NOMO-1 treated with dmso at 0.1 percent for 144 hours (cell line): Measurements from ENCODE around the gene CHAF1A.

ENCODE experiments used
- DNase-seq: peaks from one replicate; lab custom pipeline; 2025; ENCODE audit not compliant: unreplicated experiment; lab: John Stamatoyannopoulos, UW

CHAF1A gene

DNA sequence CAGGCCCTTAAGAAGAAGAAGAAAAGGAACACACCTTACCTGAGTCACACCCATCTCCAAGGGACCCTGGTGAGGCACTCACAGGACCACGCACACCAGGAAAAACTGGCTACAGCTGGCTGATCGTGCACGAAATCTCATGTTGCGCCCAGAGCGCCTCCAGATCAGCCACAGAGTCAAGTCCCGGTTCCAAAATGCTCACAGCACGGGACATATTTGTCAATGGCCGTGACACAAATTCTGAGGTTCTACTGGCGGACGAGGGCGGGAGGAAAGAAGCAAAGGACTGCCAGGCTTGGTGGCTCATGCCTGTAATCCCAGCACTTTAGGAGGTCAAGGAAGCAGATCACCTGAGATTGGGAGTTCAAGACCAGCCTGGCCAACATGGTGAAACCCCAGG, 23.6 kb upstream of the CHAF1A start:
- no peak for DNase-seq

DNA sequence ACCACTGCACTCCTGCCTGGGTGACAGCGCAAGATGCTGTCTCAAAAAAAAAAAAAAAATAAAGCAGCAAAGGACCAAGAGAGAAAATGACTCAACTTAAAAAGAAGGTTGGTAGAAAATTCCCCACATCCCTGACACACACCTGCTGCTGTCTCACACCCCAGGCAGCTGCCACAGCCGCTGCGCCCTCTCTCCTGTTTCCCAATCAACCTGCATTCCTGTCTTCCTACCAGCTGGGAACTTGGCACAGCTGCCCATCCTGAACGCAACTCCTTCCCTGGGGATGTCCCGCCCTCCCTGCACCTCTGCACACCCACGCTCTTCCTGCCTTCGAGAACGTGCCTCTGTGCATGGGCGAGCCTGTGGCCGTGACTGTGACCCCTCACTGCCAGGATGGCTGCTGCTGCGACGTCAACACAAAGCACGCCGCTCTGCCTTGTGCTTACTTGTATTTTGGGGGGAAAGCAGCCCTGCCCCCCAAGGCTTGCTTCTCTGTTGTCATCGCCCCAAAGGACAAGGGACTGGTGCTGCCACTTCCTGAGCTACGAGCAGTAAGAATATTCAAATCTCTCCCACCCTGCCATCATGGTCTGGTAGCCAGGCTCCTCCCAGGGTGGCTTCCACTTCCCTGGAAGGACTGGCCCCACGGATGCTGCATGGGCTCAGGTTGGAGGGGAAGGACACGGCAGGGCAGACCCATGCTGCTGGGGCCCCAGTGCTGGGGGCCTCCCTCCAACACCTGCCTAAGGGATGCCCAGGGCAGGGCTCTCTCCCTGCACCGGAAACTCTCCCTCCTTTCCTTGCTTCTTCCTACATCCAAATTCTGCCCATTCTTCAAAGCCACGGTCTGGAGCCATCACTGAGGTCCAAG, 22.8 kb upstream of the CHAF1A start:
- no peak for DNase-seq

- DNase-seq: no peak
These were observed 22.1 kb upstream of the CHAF1A start for GRCh38 chr19:4380254-4380727.

GRCh38 chr19:4385291-4386040, 17.0 kb upstream of the CHAF1A start:
- DNase-seq: no peak

DNA sequence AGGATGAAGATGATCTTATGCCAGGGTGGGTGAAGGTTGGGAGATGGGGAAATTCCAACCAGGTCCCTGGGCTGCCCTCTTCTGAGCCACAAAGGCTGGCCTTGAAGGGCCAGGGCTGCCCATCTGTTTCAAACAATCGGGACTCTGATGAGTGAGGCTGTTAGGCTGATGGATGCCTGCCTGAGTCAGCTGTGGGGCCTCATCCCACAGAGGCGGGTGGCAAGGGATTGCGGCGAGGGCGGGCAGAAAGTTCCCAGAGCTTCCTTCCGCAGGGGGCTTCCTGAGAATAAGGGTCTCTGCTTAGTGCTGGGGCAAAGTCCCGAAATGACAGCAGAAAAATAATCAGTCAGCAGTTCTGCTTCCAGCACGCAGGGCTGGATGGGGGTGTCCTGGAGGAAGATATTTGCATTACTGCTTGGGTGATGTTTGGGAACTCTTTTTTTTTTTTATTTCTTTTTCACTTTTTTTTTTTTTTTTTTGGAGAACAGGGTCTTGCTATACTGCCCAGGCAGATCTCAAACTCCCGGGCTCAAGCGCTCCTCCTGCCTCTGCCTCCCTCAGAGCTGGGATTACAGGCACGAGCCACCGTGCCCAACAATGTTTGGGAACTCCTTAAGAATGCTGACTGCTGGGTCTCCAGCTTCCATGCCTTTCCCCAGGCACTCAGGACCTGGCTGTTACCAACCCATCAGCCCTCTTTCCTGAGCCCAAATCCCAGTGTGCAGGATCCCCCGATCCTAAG, 16.2 kb upstream of the CHAF1A start:
- DNase-seq: no peak

GRCh38 chr19:4388337-4389063, 13.9 kb upstream of the CHAF1A start:
- no peak for DNase-seq

DNA sequence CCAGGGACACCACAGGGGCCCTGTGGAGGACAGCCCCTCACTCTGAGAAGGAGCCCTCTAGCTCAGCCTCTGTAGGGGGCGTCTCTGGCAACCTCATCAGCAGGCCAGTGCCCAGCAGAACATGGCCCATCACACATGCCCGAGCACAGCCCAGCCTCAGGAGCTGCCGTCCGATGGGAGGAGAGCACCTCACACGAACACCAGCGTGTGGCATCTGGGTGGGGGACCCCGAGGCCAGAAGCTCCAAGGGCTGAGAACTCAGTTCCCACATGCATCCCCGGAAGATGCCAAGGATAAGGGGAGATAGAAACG, 13.4 kb upstream of the CHAF1A start:
- no peak for DNase-seq

DNA sequence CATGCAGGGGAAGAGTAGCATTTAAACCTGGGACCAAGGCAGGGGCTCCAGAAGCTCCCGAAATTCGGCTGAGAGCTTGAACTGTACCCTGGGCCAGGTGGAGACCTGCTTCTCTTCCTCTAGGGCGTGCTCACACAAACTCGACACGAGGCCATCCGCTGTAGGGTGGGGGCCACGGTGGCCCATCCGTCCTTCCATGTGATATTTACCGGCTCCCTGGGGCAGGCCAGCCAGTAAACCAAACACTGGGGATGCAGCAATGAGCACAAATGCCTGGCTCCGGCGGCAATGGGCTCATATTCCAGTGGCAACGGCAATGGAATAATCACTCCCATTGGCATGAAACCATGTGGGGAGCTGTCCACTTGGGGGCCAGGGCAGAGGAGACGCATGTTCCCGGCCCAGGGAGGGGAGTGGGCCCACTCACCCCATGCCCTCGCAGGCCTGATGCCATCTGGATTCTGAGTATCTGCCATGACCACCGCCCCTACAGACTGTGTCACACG, 12.9 kb upstream of the CHAF1A start:
- DNase-seq: no peak

- no peak for DNase-seq
These were observed 12.3 kb upstream of the CHAF1A start for GRCh38 chr19:4390017-4390566.

- no peak for DNase-seq
These were observed 11.7 kb upstream of the CHAF1A start for GRCh38 chr19:4390567-4391305.

GRCh38 chr19:4391306-4391693, 11.1 kb upstream of the CHAF1A start:
- DNase-seq: no peak

GRCh38 chr19:4391701-4392483, 10.5 kb upstream of the CHAF1A start:
- DNase-seq: no peak

GRCh38 chr19:4393947-4394590, 8.4 kb upstream of the CHAF1A start:
- DNase-seq: no peak

DNA sequence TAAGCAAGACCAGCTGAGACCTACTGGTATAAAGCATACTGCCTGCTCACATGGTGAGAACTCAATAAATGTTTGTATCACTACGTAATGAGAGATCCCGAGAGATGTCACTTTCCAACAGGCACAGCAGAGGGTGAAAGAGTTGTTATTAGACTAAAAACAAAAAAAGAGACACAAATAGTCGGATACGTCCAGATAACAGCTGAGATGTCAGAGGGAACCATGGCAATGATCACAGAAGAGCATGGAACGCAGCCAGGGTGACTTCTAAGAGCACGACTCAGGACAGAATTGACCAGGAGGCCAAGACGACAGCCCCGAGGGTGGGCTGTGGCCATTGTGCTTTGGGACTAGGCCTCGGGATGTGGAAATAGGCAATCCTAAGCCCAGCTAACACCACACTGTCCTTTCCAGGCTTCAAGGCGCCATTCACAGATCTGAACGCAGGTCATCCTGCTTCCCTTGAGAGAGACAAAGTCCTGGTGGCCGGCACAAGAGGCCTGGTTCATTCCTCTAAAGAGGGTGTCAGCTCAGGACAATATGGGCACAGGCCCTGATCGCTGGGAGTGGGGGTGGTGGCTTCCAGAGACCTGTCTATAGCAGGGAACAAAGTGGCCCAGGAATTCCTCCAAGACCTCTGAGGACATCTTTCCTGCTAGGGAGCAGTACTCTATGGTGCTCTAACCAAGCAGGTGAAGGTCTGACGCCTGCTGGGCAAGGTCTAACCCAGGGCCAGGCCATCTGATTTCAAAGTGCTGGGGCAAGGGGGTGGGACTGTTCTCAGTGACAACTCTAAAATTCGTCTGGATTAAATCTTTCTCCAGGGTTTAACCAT, 5.3 kb upstream of the CHAF1A start:
- DNase-seq: no peak

- no peak for DNase-seq
These were observed 2.7 kb upstream of the CHAF1A start for GRCh38 chr19:4399812-4400134.

DNA sequence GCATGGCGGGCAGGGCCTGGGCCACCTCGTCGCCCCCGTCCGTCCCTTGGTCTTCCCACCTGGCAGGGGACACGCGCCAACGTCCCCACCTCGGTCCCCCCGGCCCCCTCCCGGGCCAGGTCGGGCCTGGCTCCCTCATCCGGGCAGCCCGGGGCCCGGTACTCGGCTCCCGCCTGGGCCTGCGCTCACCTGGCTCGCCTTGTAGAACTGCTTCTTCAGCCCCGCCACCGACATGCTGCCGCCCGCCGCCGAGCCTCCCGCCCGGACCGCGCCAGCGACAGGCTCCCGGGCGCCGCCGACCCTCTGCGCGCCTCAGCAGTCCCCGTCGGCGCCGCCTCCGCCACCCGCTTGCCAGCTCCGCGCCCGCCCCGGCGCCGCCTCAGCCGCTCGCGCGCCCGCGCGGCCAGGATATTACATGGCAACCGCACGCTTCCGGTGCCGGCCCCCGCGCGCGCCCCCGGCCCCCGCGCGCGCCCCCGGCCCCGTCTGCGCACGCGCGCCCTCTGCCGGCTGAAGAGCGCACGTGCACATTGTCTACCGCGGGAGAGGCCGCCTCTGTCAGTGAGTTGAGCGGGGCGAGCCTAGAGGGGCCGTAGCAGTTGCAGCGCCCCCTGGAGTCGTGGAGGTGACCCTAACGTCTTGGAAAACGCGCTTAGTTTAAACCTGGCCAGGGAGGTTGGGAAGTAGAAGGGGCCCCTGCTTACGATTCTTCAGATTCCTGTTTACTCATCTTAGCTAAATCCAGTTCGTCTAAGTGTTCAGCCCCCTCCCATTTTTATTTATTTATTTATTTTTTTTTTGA, 2.1 kb upstream of the CHAF1A start, which contains the start of gene SH3GL1:
Gene SH3GL1, minus strand, starts transcription at position 413 of the 802 bp plus-strand sequence. Its CDS starts 179 bp downstream, at position 234.
- peak; percentile 86 for DNase-seq

- DNase-seq: no peak
These were observed 670 bp upstream of the CHAF1A start for GRCh38 chr19:4401769-4402170.
